Neural progenitor cell (in vitro differentiated cells): ENCODE data around the gene LUZP2.

ENCODE experiments used
- EZH2 ChIP-seq: fragments of 200-600 bp; sonication (generic); IDR thresholded peaks from 2 replicates; pipeline ENCODE4 v1.6.1; 2017; ENCODE audit warnings: antibody characterized with exemption, mild to moderate bottlenecking, moderate library complexity
- TF ChIP-seq, protein P1 (sequence below): fragments of 200-600 bp; sonication (generic); IDR thresholded peaks from 2 replicates; pipeline ENCODE4 v1.5.1; 2017; ENCODE audit warnings: antibody characterized with exemption, mild to moderate bottlenecking

GRCh38 chr11:24622262-24622661 lies 125.4 kb downstream of the LUZP2 start:
- TF ChIP-seq, protein P1, sequence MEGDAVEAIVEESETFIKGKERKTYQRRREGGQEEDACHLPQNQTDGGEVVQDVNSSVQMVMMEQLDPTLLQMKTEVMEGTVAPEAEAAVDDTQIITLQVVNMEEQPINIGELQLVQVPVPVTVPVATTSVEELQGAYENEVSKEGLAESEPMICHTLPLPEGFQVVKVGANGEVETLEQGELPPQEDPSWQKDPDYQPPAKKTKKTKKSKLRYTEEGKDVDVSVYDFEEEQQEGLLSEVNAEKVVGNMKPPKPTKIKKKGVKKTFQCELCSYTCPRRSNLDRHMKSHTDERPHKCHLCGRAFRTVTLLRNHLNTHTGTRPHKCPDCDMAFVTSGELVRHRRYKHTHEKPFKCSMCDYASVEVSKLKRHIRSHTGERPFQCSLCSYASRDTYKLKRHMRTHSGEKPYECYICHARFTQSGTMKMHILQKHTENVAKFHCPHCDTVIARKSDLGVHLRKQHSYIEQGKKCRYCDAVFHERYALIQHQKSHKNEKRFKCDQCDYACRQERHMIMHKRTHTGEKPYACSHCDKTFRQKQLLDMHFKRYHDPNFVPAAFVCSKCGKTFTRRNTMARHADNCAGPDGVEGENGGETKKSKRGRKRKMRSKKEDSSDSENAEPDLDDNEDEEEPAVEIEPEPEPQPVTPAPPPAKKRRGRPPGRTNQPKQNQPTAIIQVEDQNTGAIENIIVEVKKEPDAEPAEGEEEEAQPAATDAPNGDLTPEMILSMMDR, result no peak
- no peak for TF ChIP-seq EZH2
